ENCODE measurements around the gene KAZN. TPM values are rescaled to one million over a fixed set of nuclear protein-coding genes. Genes with fewer than 3 reads are reported as not detected.

Gene KAZN
- total and polyA plus RNA-seq, 2 of the 8 experiments (the other 6 are each of a cell fraction or from before 2014, with no cell fraction given), result 3.7 to 11.8 TPM

DNA sequence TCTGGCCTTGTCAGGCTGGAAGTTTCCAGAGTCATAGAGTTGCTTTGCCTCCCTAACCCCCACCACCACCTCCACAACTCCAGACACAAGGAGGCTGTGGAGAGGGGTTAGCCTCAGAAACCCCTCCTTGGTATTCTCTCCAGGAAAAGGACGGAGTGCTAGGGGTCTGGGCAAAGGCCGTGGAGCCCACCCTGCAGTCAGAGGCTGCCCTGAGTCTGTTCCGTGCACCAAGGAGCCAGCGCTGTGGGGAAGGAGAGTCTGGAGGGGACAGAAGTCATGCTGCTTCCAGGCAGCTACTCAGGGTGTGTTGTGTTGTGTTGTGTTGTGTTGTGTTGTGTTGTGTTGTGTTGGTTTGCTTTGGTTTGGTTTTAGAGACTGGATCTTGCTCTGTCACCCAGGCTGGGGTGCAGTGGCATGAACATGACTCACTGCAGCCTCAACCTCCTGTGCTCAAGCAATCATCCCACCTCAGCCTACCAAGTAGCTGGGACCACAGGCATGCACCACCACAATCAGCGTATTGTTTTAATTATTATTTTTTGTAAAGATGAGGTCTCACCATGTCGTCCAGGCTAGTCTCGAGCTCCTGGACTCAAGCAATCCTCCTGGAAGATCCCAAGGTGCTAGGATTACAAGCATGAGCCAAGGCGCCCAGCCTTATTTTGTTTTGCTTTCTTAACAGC lies 432.9 kb downstream of the KAZN start:
- H2BK120ac ChIP-seq (replicated peaks; ENCODE audit: low read depth, low read length), result no peak overlapping the region
- H3K27me3 ChIP-seq (replicated peaks in 1 of 4; ENCODE audit: control insufficient read depth in 3 of 4, extremely low read depth in 1 of 4, insufficient read depth in 3 of 4, low read length in 3 of 4), result no peaks in the 10 kb centered on the region
- no peak for DNase-seq (ENCODE audit: low read depth in 1 of 2, low spot score in 2 of 2)
- no peak for FAIRE-seq
- peaks cover 0 to 17% (median 12%) of the 10 kb centered on the region in 4 experiments; a peak in 6 of 7 replicates for H3K4me1 ChIP-seq (replicated peaks in 1 of 4; ENCODE audit: control insufficient read depth in 3 of 4, insufficient read depth in 4 of 4, low read length in 3 of 4)
- no peak overlapping the region for H3K9ac ChIP-seq (replicated peaks in 1 of 4; ENCODE audit: extremely low read depth in 1 of 4, low read depth in 3 of 4, low read length in 3 of 4)
- H3K79me2 ChIP-seq (ENCODE audit: control insufficient read depth in 1 of 2, insufficient read depth in 2 of 2, low read length in 2 of 2), result no peaks in the 10 kb centered on the region
- no peak overlapping the region for H2BK5ac ChIP-seq (ENCODE audit: low read depth, low read length)
- no peak for TF ChIP-seq ZNF274 (IDR thresholded peaks at IDR 0.05; ENCODE audit: borderline replicate concordance, extremely low read depth, low read length)
- WGBS, 2 experiments (ENCODE audit: extremely low coverage in 1 of 2, insufficient coverage in 1 of 2, insufficient read length in 1 of 2, insufficient replicate concordance in 2 of 2, low coverage in 1 of 2, low lambda C conversion rate in 2 of 2, missing lambda C conversion rate in 1 of 2), result 85% methylated on average over 8 of the region's 8 CpGs; no CpG with 5 or more reads in 1 of the 2 experiments
- H2AK5ac ChIP-seq (ENCODE audit: low read depth, low read length), result no peak overlapping the region
- POLR2A ChIA-PET (ENCODE audit: partially characterized antibody), result no interaction called here
- H2AFZ ChIP-seq (ENCODE audit: low read length), result no peak overlapping the region
- CTCF ChIA-PET (ENCODE audit: partially characterized antibody), result interaction anchor here (0.9 to 1.9 kb wide), 10 partner anchors 14 to 300 kb away, joined by 3 to 7 read pairs (median 4); no protein-coding TSS in a partner anchor
- H2BK12ac ChIP-seq (ENCODE audit: low read depth, low read length), result no peak overlapping the region; the same call in 1 of the 2 replicates
- H3K23me2 ChIP-seq (ENCODE audit: low read depth, low read length), result no peaks in the 10 kb centered on the region
- H2BK20ac ChIP-seq (ENCODE audit: low read length), result no peak overlapping the region
- no peaks in the 10 kb centered on the region for H3K79me1 ChIP-seq (ENCODE audit: low read depth, low read length)
- H4K91ac ChIP-seq (replicated peaks; ENCODE audit: insufficient read length, low read length), result no peak overlapping the region
- no peak overlapping the region for H3K23ac ChIP-seq (ENCODE audit: insufficient read length)
- no peaks in the 10 kb centered on the region for H3K9me3 ChIP-seq (ENCODE audit: insufficient read depth in 2 of 2, low read depth in 1 of 2, low read length in 1 of 2)
- H3K4ac ChIP-seq (replicated peaks; ENCODE audit: insufficient read length, low read depth, low read length), result no peak overlapping the region
- no peak overlapping the region for H4K5ac ChIP-seq (ENCODE audit: insufficient read length, low read depth, low read length)
- no peak overlapping the region for H3K4me3 ChIP-seq (ENCODE audit: extremely low read depth in 1 of 4, insufficient read depth in 2 of 4, low read depth in 3 of 4, low read length in 4 of 4)
- peak overlapping the region; percentile 21; the same call in 1 of the 2 replicates for H2BK15ac ChIP-seq (ENCODE audit: low read length)
- H3K18ac ChIP-seq (ENCODE audit: extremely low read depth, low read length), result peak overlapping the region; percentile 52; the same call in 1 of the 2 replicates
- no peak overlapping the region for H4K8ac ChIP-seq (ENCODE audit: extremely low read depth, insufficient read depth, low read length)
- H3K27ac ChIP-seq (ENCODE audit: low read depth, low read length), result no peak overlapping the region
- H3K4me2 ChIP-seq (ENCODE audit: insufficient read depth in 1 of 2, low read depth in 2 of 2, low read length in 2 of 2), result no peak overlapping the region
- H3K14ac ChIP-seq (ENCODE audit: insufficient read length), result no peak overlapping the region
- H3K36me3 ChIP-seq (ENCODE audit: control insufficient read depth in 2 of 4, insufficient read depth in 4 of 4, low read length in 3 of 4), result no peaks in the 10 kb centered on the region
- H4K20me1 ChIP-seq (replicated peaks in 1 of 2; ENCODE audit: control insufficient read depth in 1 of 2, insufficient read depth in 2 of 2, low read length in 2 of 2), result no peaks in the 10 kb centered on the region
- no peak overlapping the region for H3K56ac ChIP-seq (replicated peaks; ENCODE audit: insufficient read length, low read depth, low read length)
